SU-DHL-6 (cell line): ENCODE results near the gene RFXANK.

ENCODE experiments used
- H2AFZ ChIP-seq: fragments of 200-600 bp; sonication (generic); 2 replicates; pipeline ENCODE4 v1.6.1; 2014; ENCODE audit warnings: low read depth, mild to moderate bottlenecking, moderate library complexity, mixed read lengths, antibody characterized with exemption, low read length; ENCODE audit not compliant: severe bottlenecking
- H3F3A ChIP-seq: fragments of 200-600 bp; shearing (Covaris generic); 2 replicates; pipeline ENCODE4 v1.6.0; 2016; ENCODE audit warnings: antibody characterized with exemption, mild to moderate bottlenecking; ENCODE audit not compliant: insufficient read depth
- H3K27ac ChIP-seq: fragments of 200-600 bp; sonication (generic); 2 replicates; pipeline ENCODE4 v1.5.1; 2016; ENCODE audit warnings: low read depth, mild to moderate bottlenecking, low read length, moderate library complexity, mixed read lengths
- H3K27me3 ChIP-seq: fragments of 200-600 bp; sonication (generic), shearing (Covaris generic); 2 replicates; pipeline ENCODE4 v1.6.0; 2014; ENCODE audit warnings: mild to moderate bottlenecking, low read length
- H3K36me3 ChIP-seq: fragments of 200-600 bp; sonication (generic); 2 replicates; pipeline ENCODE4 v1.6.1; 2014; ENCODE audit warnings: mild to moderate bottlenecking, low read length, mixed read lengths
- H3K4me2 ChIP-seq: fragments of 300-600, 200-600 bp; shearing (Covaris generic), sonication (generic); 2 replicates; pipeline ENCODE4 v1.6.0; 2014; ENCODE audit warnings: low read length, low read depth, mild to moderate bottlenecking; ENCODE audit not compliant: poor library complexity, severe bottlenecking
- H3K4me3 ChIP-seq: fragments of 200-600 bp; sonication (generic); 2 replicates; pipeline ENCODE4 v1.5.1; 2014; ENCODE audit warnings: antibody characterized with exemption, low read length, mild to moderate bottlenecking, mixed read lengths; ENCODE audit not compliant: insufficient read depth, poor library complexity, severe bottlenecking
- H3K79me2 ChIP-seq: fragments of 200-600 bp; sonication (generic); 2 replicates; pipeline ENCODE4 v1.6.1; 2014; ENCODE audit warnings: mild to moderate bottlenecking, low read length, moderate library complexity; ENCODE audit not compliant: insufficient read depth
- H3K9ac ChIP-seq: fragments of 200-600 bp; sonication (generic); 2 replicates; pipeline ENCODE4 v1.7.0; 2014; ENCODE audit warnings: mild to moderate bottlenecking, low read length
- H3K9me2 ChIP-seq: fragments of 200-600 bp; sonication (generic); replicated peaks from 2 replicates; pipeline ENCODE4 v1.6.1; 2014; ENCODE audit warnings: low read length; ENCODE audit not compliant: insufficient read depth
- H3K9me3 ChIP-seq: fragments of 200-600 bp; sonication (generic); 2 replicates; pipeline ENCODE4 v1.6.1; 2014; ENCODE audit warnings: low read length, mixed read lengths; ENCODE audit not compliant: insufficient read depth
- H4K20me1 ChIP-seq: fragments of 200-600 bp; sonication (generic); 2 replicates; pipeline ENCODE4 v1.6.1; 2014; ENCODE audit warnings: low read depth, mild to moderate bottlenecking, antibody characterized with exemption, low read length, moderate library complexity, mixed read lengths
- CTCF ChIP-seq: fragments of 200-600 bp; sonication (generic); IDR thresholded peaks from one replicate; pipeline ENCODE4 v1.5.1; 2017; ENCODE audit warnings: antibody characterized with exemption, mild to moderate bottlenecking, low read length, moderate library complexity; ENCODE audit not compliant: insufficient read depth, poor library complexity, severe bottlenecking
- EZH2phosphoT487 ChIP-seq: fragments of 200-600 bp; sonication (generic), shearing (Covaris generic); conservative IDR thresholded peaks from 2 replicates; pipeline ENCODE4 v1.6.1; 2018; ENCODE audit warnings: mild to moderate bottlenecking, antibody characterized with exemption, low read length, moderate library complexity, mixed read lengths

RFXANK gene

GRCh38 chr19:19179548-19180441, 12.3 kb upstream of the RFXANK start:
- no peaks in the 10 kb centered on the region for H4K20me1 ChIP-seq
- H3K27me3 ChIP-seq = no peaks in the 10 kb centered on the region
- no peak overlapping the region for H3K9ac ChIP-seq
- no peak overlapping the region for H3K4me2 ChIP-seq
- H3K36me3 ChIP-seq = no peaks in the 10 kb centered on the region
- H3K9me3 ChIP-seq = no peaks in the 10 kb centered on the region
- no peaks in the 10 kb centered on the region for H3K9me2 ChIP-seq
- no peak overlapping the region for H2AFZ ChIP-seq
- no peak overlapping the region for H3K4me3 ChIP-seq
- H3F3A ChIP-seq = no peaks in the 10 kb centered on the region
- H3K27ac ChIP-seq = no peak overlapping the region
- H3K79me2 ChIP-seq = no peaks in the 10 kb centered on the region
- no peak for TF ChIP-seq EZH2phosphoT487
- TF ChIP-seq CTCF = no peak

GRCh38 chr19:19181488-19181998, 10.5 kb upstream of the RFXANK start:
- H3K9ac ChIP-seq = no peak overlapping the region
- no peaks in the 10 kb centered on the region for H3K9me3 ChIP-seq
- no peak overlapping the region for H2AFZ ChIP-seq
- H3K27ac ChIP-seq = no peak overlapping the region
- H3K9me2 ChIP-seq = no peaks in the 10 kb centered on the region
- H3K79me2 ChIP-seq = no peaks in the 10 kb centered on the region
- no peak overlapping the region for H3K4me3 ChIP-seq
- TF ChIP-seq EZH2phosphoT487 (no peak), CTCF (no peak)
- no peaks in the 10 kb centered on the region for H3K27me3 ChIP-seq
- no peaks in the 10 kb centered on the region for H3F3A ChIP-seq
- H3K4me2 ChIP-seq = no peak overlapping the region
- H4K20me1 ChIP-seq = no peaks in the 10 kb centered on the region
- no peaks in the 10 kb centered on the region for H3K36me3 ChIP-seq

- Histone ChIP-seq H3K27ac (no peak overlapping the region), H3K4me3 (no peak overlapping the region), H3F3A (no peaks in the 10 kb centered on the region), H3K9ac (no peak overlapping the region), H3K4me2 (no peak overlapping the region), H4K20me1 (no peaks in the 10 kb centered on the region), H3K36me3 (no peaks in the 10 kb centered on the region), H3K9me2 (no peaks in the 10 kb centered on the region), H3K79me2 (peaks cover 18% of the 10 kb centered on the region), H3K9me3 (no peaks in the 10 kb centered on the region), H3K27me3 (no peaks in the 10 kb centered on the region), H2AFZ (no peak overlapping the region)
- TF ChIP-seq EZH2phosphoT487 = no peak
- TF ChIP-seq CTCF = peak; percentile 71
Measured at GRCh38 chr19:19185853-19186740, 6.0 kb upstream of the RFXANK start.
